BE2C (cell line): ENCODE results near the gene EXOC3L1.

Source experiments
- DNase-seq: peaks from one replicate; pipeline ENCODE4 v3.0.0-alpha.2; 2020
- H3K27me3 ChIP-seq: fragments of 250-450 bp; sonication (Bioruptor Pico); 2 replicates; pipeline ENCODE4 v1.5.1; 2020; ENCODE audit warnings: mild to moderate bottlenecking
- H3K36me3 ChIP-seq: fragments of 250-450 bp; sonication (Bioruptor Pico); 2 replicates; pipeline ENCODE4 v1.5.1; 2020; ENCODE audit warnings: mild to moderate bottlenecking
- H3K4me1 ChIP-seq: fragments of 250-450 bp; sonication (Bioruptor Pico); 2 replicates; pipeline ENCODE4 v1.5.1; 2020
- H3K4me3 ChIP-seq: 2 replicates; pipeline ENCODE4 v1.5.1; 2011; ENCODE audit warnings: low read depth, low read length
- H3K9me3 ChIP-seq: fragments of 250-450 bp; sonication (Bioruptor Pico); 2 replicates; pipeline ENCODE4 v1.5.1; 2020
- TF ChIP-seq, protein P1 (sequence below): IDR thresholded peaks from 2 replicates; pipeline ENCODE4 v1.5.1; 2012; ENCODE audit warnings: mild to moderate bottlenecking, low read depth, low read length

The EXOC3L1 gene

DNA sequence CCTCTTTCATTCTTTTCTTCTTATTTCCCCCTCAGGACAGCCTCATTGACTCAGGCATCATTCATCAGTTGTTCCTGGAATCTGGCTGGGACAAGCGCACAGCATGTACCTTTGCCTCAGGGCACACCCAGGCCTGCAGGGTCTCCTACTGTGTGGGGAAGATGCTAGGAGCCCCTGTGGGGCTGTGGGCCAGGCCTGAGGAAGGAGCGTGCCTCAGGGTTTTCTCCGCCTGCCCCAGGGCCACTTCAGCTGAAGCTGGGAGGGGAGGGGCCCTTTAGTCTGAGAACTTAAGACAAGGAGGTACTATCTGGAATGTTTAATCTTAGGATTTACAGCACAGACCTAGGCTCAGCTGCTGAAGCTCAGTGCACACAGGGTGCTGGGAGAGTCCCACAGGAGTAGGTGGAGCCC lies 16.9 kb upstream of the EXOC3L1 start:
- peaks cover 5% of the 10 kb centered on the region; the same call in 1 of the 2 replicates for H3K36me3 ChIP-seq
- no peaks in the 10 kb centered on the region for H3K9me3 ChIP-seq
- no peak for DNase-seq
- no peaks in the 10 kb centered on the region for H3K27me3 ChIP-seq
- TF ChIP-seq, protein P1, sequence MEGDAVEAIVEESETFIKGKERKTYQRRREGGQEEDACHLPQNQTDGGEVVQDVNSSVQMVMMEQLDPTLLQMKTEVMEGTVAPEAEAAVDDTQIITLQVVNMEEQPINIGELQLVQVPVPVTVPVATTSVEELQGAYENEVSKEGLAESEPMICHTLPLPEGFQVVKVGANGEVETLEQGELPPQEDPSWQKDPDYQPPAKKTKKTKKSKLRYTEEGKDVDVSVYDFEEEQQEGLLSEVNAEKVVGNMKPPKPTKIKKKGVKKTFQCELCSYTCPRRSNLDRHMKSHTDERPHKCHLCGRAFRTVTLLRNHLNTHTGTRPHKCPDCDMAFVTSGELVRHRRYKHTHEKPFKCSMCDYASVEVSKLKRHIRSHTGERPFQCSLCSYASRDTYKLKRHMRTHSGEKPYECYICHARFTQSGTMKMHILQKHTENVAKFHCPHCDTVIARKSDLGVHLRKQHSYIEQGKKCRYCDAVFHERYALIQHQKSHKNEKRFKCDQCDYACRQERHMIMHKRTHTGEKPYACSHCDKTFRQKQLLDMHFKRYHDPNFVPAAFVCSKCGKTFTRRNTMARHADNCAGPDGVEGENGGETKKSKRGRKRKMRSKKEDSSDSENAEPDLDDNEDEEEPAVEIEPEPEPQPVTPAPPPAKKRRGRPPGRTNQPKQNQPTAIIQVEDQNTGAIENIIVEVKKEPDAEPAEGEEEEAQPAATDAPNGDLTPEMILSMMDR, result no peak
- H3K4me1 ChIP-seq, result peaks cover 13% of the 10 kb centered on the region
- no peak overlapping the region for H3K4me3 ChIP-seq

DNA sequence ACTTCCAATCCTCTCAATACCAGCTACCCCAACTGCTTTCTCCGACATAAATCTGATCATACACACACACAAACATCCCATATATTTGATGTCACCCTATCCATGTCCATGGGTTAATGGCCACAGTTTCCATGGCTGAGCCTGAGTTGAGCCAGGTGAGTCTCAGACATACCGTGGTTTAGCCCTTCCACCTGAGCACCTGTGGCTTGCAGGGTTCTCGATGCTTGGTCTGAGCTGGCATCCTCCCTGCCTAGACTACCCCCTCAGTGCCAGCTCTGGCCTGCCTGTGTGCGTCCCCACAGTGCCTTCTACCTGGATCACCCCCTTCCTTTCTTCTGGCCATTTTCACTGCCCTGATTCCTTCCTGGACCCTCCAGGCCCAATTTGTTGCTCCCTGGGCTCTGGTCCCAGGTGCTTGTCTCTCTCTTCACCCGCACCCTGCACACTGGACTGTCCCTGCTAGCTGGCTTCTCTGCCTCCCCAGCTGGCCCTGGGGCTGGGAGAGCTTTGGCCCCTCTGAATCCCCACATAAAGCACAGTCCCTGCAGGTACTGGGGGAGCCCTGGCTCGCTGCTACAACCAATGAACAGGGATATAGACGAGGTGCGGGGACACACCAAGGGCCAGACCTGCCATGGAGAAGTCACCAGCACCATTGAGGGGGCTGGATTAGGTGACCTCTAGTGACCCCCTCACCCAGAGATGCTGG lies 16.3 kb upstream of the EXOC3L1 start:
- no peak for DNase-seq
- H3K36me3 ChIP-seq, result peaks cover 10% of the 10 kb centered on the region; the same call in 1 of the 2 replicates

DNA sequence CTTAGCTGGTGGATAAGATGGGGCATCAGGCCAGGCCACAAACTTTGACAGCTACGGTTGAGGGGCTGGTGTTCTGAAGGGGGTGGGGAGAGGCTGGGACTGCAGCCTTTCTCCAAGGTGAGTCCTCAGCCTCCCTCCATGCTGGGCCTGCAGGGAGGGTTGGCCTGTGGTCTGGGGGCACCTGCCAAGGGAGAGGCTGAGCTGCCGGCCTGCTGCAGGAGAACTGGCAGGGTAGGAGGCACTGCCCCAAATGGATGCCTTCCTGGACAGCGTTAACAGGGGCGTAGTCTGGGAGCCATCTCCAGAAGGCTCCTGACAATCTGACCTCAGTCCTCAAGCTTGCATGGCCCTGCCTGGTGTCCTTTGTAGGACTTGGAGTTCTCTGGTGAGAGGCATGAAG lies 14.1 kb upstream of the EXOC3L1 start:
- Histone ChIP-seq H3K9me3 (no peaks in the 10 kb centered on the region), H3K27me3 (no peaks in the 10 kb centered on the region), H3K4me1 (peaks cover 13% of the 10 kb centered on the region), H3K36me3 (peaks cover 15% of the 10 kb centered on the region; the same call in 1 of the 2 replicates), H3K4me3 (no peak overlapping the region)
- DNase-seq, result no peak
- TF ChIP-seq, protein P1, result no peak

More for the DNA sequence above, 16.3 kb upstream of the EXOC3L1 start:
- Histone ChIP-seq H3K4me1 (peaks cover 13% of the 10 kb centered on the region), H3K9me3 (no peaks in the 10 kb centered on the region), H3K4me3 (no peak overlapping the region), H3K27me3 (no peaks in the 10 kb centered on the region)
- TF ChIP-seq, protein P1, result no peak

DNA sequence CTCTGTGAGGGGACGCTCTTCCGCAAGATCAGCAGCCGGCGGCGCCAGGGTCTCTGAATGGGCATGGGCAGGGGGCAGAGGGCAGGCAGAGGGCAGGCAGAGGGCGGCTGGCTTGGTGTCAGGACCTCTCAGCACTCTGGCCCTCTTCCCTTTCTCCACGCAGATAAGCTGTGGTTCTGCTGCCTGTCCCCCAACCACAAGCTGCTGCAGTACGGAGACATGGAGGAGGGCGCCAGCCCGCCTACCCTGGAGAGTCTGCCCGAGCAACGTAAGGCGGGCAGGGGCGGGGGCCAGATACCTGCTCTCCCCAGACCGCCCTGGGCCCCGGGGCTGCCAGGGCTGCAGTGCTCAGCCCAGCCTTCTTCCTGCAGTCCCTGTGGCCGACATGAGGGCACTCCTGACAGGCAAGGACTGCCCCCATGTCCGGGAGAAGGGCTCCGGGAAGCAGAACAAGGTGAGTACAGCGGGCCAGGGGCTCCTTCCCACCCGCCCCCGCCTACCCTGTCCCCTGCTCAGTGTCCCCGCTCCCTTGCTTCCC lies 13.1 kb upstream of the EXOC3L1 start:
- no peaks in the 10 kb centered on the region for H3K9me3 ChIP-seq
- H3K27me3 ChIP-seq, result no peaks in the 10 kb centered on the region
- TF ChIP-seq, protein P1, result no peak
- H3K36me3 ChIP-seq, result peaks cover 21% of the 10 kb centered on the region
- H3K4me1 ChIP-seq, result peaks cover 9% of the 10 kb centered on the region
- no peak for DNase-seq
- no peak overlapping the region for H3K4me3 ChIP-seq

- Histone ChIP-seq H3K36me3 (peaks cover 27% of the 10 kb centered on the region), H3K4me1 (peaks cover 4% of the 10 kb centered on the region)
- TF ChIP-seq, protein P1, result no peak
Measured at GRCh38 chr16:67202426-67202825, 12.5 kb upstream of the EXOC3L1 start.

More at GRCh38 chr16:67202426-67202825, 12.5 kb upstream of the EXOC3L1 start:
- H3K4me3 ChIP-seq, result no peak overlapping the region
- no peaks in the 10 kb centered on the region for H3K27me3 ChIP-seq
- DNase-seq, result no peak
- H3K9me3 ChIP-seq, result no peaks in the 10 kb centered on the region
